GM12874 (cell line): Measurements from ENCODE around the gene EPS8.

Experiments
- TF ChIP-seq, protein P1 (sequence below): IDR thresholded peaks from 2 replicates; pipeline ENCODE4 v1.5.1; 2011; ENCODE audit warnings: low read depth, mild to moderate bottlenecking, control low read depth, low read length, moderate library complexity; ENCODE audit not compliant: insufficient read depth

Gene EPS8

DNA sequence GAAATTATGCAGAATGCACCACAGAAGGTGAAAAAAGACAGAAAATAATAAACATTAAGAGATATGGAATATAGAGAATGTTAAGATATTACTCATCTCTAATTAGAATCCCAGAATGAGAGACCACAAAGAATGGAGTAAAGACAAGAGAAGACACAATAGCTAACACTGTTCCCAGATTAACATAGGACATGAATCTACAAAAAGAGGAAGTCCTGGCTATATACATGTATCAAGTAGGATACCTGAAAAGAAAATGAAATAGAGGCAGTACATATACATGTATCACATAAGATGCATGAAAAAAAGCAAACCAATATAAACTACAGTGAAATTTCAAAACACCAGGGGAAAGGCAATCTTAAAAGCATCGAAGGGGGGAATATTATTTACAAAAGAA, 5.6 kb upstream of the EPS8 start:
- TF ChIP-seq, protein P1, sequence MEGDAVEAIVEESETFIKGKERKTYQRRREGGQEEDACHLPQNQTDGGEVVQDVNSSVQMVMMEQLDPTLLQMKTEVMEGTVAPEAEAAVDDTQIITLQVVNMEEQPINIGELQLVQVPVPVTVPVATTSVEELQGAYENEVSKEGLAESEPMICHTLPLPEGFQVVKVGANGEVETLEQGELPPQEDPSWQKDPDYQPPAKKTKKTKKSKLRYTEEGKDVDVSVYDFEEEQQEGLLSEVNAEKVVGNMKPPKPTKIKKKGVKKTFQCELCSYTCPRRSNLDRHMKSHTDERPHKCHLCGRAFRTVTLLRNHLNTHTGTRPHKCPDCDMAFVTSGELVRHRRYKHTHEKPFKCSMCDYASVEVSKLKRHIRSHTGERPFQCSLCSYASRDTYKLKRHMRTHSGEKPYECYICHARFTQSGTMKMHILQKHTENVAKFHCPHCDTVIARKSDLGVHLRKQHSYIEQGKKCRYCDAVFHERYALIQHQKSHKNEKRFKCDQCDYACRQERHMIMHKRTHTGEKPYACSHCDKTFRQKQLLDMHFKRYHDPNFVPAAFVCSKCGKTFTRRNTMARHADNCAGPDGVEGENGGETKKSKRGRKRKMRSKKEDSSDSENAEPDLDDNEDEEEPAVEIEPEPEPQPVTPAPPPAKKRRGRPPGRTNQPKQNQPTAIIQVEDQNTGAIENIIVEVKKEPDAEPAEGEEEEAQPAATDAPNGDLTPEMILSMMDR: no peak

DNA sequence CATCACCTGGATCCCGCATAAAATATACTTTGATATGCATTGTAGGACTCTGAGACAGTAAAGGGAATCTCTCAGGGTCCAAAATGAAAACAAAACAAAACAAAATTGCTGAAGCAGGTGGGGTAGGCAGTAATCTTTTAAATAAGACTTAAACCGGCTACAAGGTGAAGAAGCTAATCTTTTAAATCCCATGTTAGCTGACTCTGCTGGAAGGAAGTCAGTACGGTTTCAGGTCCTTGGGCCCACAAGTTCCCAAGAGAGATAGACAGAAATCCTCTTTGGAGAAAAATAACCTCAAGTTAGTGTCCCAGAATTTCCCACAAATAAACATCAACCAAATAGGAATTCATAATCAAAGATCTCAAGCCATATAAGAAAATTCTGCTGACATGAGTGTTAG, 5.0 kb upstream of the EPS8 start:
- TF ChIP-seq, protein P1: no peak

DNA sequence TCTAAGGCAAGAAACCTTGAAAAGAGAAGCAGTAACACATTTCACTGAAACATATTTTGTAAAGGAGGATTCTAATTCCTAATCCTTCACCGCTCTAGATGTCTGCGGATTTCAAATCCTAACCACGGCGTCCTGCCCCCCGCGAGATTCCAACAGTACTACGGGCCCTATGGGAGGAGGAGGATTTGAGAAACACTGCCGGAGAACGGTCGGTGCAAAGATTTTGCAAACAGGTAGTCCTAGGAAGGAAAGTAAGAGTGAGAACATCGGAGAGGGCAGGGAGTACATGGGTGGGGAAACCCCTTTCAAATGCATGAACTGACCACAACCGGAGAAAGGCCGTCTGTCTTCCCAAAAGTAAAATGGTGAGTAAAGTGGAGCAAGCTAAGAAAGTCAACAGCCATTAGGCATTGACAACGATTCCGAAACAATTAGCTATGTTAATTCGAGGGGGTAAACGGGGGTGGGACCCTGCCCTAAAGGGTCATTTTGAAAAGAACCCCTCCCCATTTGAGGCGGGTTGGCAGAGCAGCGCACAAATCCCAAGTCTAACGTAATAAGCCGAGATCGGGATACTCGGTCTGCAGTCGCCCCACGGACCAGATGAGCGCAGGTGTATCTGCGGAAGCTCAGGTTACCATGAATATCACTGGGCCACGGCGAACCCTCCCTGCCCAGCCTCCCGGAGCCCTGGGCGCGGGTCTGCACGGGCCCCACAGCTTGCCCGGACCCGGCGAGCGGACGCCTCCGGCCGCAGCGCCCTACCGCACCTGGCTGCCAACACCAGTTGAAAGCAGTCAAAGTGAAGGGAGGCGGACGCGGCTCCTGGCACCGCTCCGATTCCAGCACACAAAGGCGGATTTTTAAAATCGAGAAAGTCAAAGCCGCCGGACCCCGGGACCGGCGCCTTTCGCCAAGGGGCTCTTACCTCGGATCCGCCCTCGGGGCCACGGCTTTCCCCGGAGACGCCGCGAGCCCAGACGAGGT, 662 bp downstream of the EPS8 start:
- TF ChIP-seq, protein P1: no peak

DNA sequence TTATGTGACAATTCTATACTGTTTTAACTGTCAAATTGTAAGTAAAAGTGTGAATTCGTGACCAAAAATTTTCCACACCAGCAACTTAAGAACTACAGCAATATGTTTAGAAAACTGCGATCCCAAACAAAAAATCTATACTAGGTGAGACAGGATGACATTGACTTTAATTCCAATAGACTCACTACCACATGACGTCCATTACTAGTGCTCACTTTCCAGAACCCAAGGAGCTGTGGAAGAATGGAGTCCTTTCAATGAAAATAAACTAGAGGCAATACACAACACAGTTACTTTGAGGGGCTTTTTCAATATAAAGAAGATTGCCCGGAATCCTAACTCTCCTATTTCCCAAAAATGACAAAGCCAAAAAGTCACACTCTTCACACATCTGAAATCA, 1.4 kb downstream of the EPS8 start:
- TF ChIP-seq, protein P1: no peak

DNA sequence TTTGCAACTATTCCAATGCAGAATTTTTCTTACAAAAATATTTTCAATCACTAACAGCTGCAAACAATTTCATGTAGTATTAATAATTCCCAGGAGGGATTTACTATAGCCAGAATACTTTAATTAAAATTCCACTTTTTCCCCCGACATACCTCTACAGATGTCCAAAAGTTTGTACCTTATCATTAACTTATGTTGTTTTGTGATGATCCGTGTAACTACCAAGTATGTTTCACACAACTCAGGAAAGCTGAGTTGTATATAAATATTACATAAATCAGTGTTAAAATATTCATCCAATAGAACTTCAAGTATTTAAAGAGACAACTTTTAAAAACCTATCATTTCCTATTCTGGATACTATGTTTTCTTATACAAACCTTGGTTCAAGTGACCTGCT, 2.4 kb downstream of the EPS8 start:
- TF ChIP-seq, protein P1: no peak

DNA sequence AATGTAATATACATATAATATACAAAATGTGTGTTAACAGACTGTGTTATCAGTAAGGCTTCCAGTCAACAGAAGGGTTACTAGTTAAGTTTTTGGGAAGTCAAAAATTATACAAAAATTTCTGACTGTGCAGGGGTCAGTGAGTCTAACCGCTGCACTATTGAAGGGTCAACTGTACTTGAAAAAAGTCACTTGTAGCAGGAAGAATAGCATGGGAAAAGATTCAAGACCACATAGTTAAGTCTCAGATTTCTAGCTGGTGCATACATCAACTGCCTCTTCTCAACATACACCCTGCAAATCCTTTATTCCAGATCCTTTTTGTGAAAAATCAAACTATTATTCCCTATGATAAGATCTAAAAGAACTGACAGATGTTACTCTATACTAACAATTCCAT, 5.9 kb downstream of the EPS8 start:
- TF ChIP-seq, protein P1: no peak

DNA sequence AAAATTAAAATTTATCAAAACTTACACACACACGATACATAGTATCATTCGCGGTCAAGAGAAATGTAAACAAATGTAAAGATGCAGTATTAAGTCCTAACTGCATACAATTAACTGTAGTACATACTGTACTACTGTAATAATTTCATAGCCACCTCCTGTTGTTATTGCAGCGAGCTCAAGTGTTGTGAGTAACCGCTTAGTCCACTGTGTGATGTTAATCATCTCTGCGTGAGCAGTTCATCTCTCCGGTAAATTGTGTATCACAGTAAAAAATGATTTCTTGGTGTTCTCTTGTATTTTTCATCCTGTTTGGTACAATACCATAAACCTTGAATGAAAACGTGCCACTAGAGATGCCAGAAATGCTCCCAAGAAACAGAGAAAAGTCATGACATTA, 6.5 kb downstream of the EPS8 start:
- TF ChIP-seq, protein P1: no peak
